B cell (primary cell): ENCODE data around the gene IL31RA. TPM values are rescaled to one million over a fixed set of nuclear protein-coding genes. Genes with fewer than 3 reads are reported as not detected.

Source experiments
- ATAC-seq: fragments of 200-7000 bp; cut with Tn5 transposase; one replicate; pipeline ENCODE4 v1.10.0; 2021; ENCODE audit warnings: low read depth, mild to moderate bottlenecking, moderate number of reproducible peaks, moderate library complexity
- CTCF ChIA-PET: fragments of 350-600 bp; sonication (Branson Sonifier 250); formaldehyde crosslinking; loops from one replicate; lab custom pipeline; 2021; ENCODE audit warnings: antibody characterized with exemption, inconsistent platforms; lab: Charles Lee
- POLR2A ChIA-PET: fragments of 350-600 bp; sonication (Branson Sonifier 250); formaldehyde crosslinking; loops from one replicate; lab custom pipeline; 2021; ENCODE audit warnings: antibody characterized with exemption; lab: Charles Lee
- DNase-seq: peaks from one replicate; pipeline ENCODE4 v3.0.0; 2013
- H2AFZ ChIP-seq: 2 replicates; pipeline ENCODE4 v1.6.1; 2012; ENCODE audit warnings: mild to moderate bottlenecking, low read depth, low read length; ENCODE audit not compliant: insufficient read depth, poor library complexity, severe bottlenecking
- H3K27ac ChIP-seq, 2 donors: 1 replicate in 1 of 2; 2 replicates in 1 of 2; pipeline ENCODE4 v1.5.1; 2012 to 2013; ENCODE audit warnings: low read length in 2 of 2, mild to moderate bottlenecking in 2 of 2, moderate library complexity in 1 of 2
- H3K27me3 ChIP-seq, 4 experiments: fragments of 200-600 bp in 1 of 4; sonication (generic) in 1 of 4; replicated peaks in 1 of 4; 1 replicate in 2 of 4; 2 replicates in 2 of 4; pipeline versions ENCODE4 v1.6.1 to v1.7.0; 2013 to 2016; ENCODE audit warnings: low read length in 3 of 4, mild to moderate bottlenecking in 2 of 4, mixed read lengths in 1 of 4, moderate library complexity in 1 of 4; ENCODE audit not compliant: insufficient read depth in 4 of 4, control insufficient read depth in 3 of 4; ENCODE audit errors: control extremely low read depth in 1 of 4
- H3K36me3 ChIP-seq, 2 experiments: replicated peaks in 1 of 2; 1 replicate in 1 of 2; 2 replicates in 1 of 2; pipeline versions ENCODE4 v1.6.1 to v1.7.1; 2013; ENCODE audit warnings: low read length in 1 of 2; ENCODE audit not compliant: insufficient read depth in 2 of 2, control insufficient read depth in 1 of 2; ENCODE audit errors: control extremely low read depth in 1 of 2, extremely low read depth in 1 of 2
- H3K4me1 ChIP-seq, 2 donors: fragments of 200-600 bp in 1 of 2; sonication (generic) in 1 of 2; 1 replicate in 1 of 2; 2 replicates in 1 of 2; pipeline versions ENCODE4 v1.5.1 to v1.6.1; 2013 to 2017; ENCODE audit warnings: low read length in 2 of 2; ENCODE audit not compliant: control insufficient read depth in 2 of 2, insufficient read depth in 2 of 2
- H3K4me2 ChIP-seq: replicated peaks from 2 replicates; pipeline ENCODE3; 2012; ENCODE audit warnings: mild to moderate bottlenecking, low read depth, low read length; ENCODE audit not compliant: poor library complexity, severe bottlenecking
- H3K4me3 ChIP-seq, 5 experiments: fragments of 200-600 bp in 1 of 5; sonication (generic) in 1 of 5; 1 replicate in 3 of 5; 2 replicates in 2 of 5; pipeline versions ENCODE4 v1.5.1 to v1.7.0; 2011 to 2016; ENCODE audit warnings: low read length in 4 of 5, mild to moderate bottlenecking in 4 of 5, low read depth in 2 of 5, control low read depth in 1 of 5, moderate library complexity in 1 of 5; ENCODE audit not compliant: insufficient read depth in 1 of 5; ENCODE audit errors: control extremely low read depth in 1 of 5, extremely low read depth in 1 of 5
- H3K79me2 ChIP-seq: fragments of 200-600 bp; sonication (generic); one replicate; pipeline ENCODE4 v1.6.0; 2016; ENCODE audit warnings: low read length; ENCODE audit not compliant: control insufficient read depth, insufficient read depth
- H3K9ac ChIP-seq: fragments of 200-600 bp; sonication (generic); 2 replicates; pipeline ENCODE4 v1.6.1; 2017; ENCODE audit warnings: mild to moderate bottlenecking, low read length, moderate library complexity
- H3K9me3 ChIP-seq, 3 donors: one replicate each; pipeline versions ENCODE4 v1.6.1 to v1.7.1; 2013; ENCODE audit warnings: low read length in 2 of 3; ENCODE audit not compliant: control insufficient read depth in 2 of 3, insufficient read depth in 1 of 3; ENCODE audit errors: control extremely low read depth in 1 of 3
- H4K20me1 ChIP-seq: 2 replicates; pipeline ENCODE4 v1.6.0; 2012; ENCODE audit warnings: mild to moderate bottlenecking, low read length; ENCODE audit not compliant: insufficient read depth, control insufficient read depth, poor library complexity, severe bottlenecking
- H3K27ac Mint-ChIP-seq: one replicate; pipeline ENCODE4 v1.8.0; 2021; ENCODE audit warnings: mixed read lengths
- H3K27me3 Mint-ChIP-seq: one replicate; pipeline ENCODE4 v1.8.0; 2021; ENCODE audit warnings: mixed read lengths
- H3K4me1 Mint-ChIP-seq: one replicate; pipeline ENCODE4 v1.8.0; 2021; ENCODE audit warnings: mixed read lengths
- H3K4me3 Mint-ChIP-seq: one replicate; pipeline ENCODE4 v1.8.0; 2021; ENCODE audit warnings: mixed read lengths
- H3K9me3 Mint-ChIP-seq: one replicate; pipeline ENCODE4 v1.8.0; 2022; ENCODE audit warnings: mixed read lengths; ENCODE audit not compliant: insufficient read depth
- EZH2 ChIP-seq: IDR thresholded peaks from 2 replicates; pipeline ENCODE4 v1.6.1; 2012; ENCODE audit warnings: borderline replicate concordance, low read depth, mild to moderate bottlenecking, moderate library complexity, low read length; ENCODE audit not compliant: insufficient read depth, poor library complexity, severe bottlenecking
- WGBS: methylation state at CpG from one replicate; pipeline ENCODE4 v1.1.5; 2013; ENCODE audit warnings: missing lambda C conversion rate; ENCODE audit not compliant: insufficient coverage; 5-methylcytosine and 5-hydroxymethylcytosine counted together
- intact Hi-C: fragments of 100-400 bp; cut with micrococcal nuclease; formaldehyde crosslinking; loops from one replicate; pipeline ENCODE4 v1.10.0; 2022
- polyA plus RNA-seq: library from polyadenylated mRNA; depleted of rRNA; stranded (reverse); fragments of >200 nt; gene quantifications from 2 replicates; pipeline ENCODE4 v1.2.3, GENCODE V29; 2012
- total RNA-seq, 2 donors: library from RNA; stranded (reverse); fragments of 120-200 nt in 1 of 2; gene quantifications; 1 replicate in 1 of 2; 2 replicates in 1 of 2; pipeline versions ENCODE4 v1.2.3 to v1.2.4, GENCODE V29; 2013 to 2022
- TF ChIP-seq, protein P1 (sequence below): fragments of 200-600 bp; IDR thresholded peaks from one replicate; pipeline ENCODE4 v1.8.0; 2022; ENCODE audit warnings: antibody characterized with exemption, mild to moderate bottlenecking

The IL31RA gene
- total and polyA plus RNA-seq, 2 donors (not counting 1 experiment from before 2014, with no cell fraction given) = not detected

- Histone ChIP-seq H2AFZ (no peak overlapping the region), H3K27ac (no peak overlapping the region), H3K9ac (no peak overlapping the region), H3K4me3 (no peak overlapping the region), H3K79me2 (no peaks in the 10 kb centered on the region), H3K27me3 (peaks cover 0 to 37% (median 31%) of the 10 kb centered on the region in 4 experiments), H3K4me2 (no peak overlapping the region), H3K36me3 (no peaks in the 10 kb centered on the region), H3K9me3 (no peaks in the 10 kb centered on the region), H4K20me1 (no peaks in the 10 kb centered on the region), H3K4me1 (peaks cover 0 to 7% of the 10 kb centered on the region in 2 donors)
- no peak for TF ChIP-seq EZH2
- TF ChIP-seq, protein P1, sequence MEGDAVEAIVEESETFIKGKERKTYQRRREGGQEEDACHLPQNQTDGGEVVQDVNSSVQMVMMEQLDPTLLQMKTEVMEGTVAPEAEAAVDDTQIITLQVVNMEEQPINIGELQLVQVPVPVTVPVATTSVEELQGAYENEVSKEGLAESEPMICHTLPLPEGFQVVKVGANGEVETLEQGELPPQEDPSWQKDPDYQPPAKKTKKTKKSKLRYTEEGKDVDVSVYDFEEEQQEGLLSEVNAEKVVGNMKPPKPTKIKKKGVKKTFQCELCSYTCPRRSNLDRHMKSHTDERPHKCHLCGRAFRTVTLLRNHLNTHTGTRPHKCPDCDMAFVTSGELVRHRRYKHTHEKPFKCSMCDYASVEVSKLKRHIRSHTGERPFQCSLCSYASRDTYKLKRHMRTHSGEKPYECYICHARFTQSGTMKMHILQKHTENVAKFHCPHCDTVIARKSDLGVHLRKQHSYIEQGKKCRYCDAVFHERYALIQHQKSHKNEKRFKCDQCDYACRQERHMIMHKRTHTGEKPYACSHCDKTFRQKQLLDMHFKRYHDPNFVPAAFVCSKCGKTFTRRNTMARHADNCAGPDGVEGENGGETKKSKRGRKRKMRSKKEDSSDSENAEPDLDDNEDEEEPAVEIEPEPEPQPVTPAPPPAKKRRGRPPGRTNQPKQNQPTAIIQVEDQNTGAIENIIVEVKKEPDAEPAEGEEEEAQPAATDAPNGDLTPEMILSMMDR = no peak
- H3K9me3 Mint-ChIP-seq = no peaks in the 10 kb centered on the region
- DNase-seq = no peak
- peaks cover 57% of the 10 kb centered on the region for H3K27me3 Mint-ChIP-seq
- intact Hi-C loops = no loop called here
- WGBS = 85% methylated on average over 3 of the region's 6 CpGs
- no peak overlapping the region for H3K4me3 Mint-ChIP-seq
- ChIA-PET POLR2A (no interaction called here), CTCF (no interaction called here)
- no peak overlapping the region for H3K27ac Mint-ChIP-seq
- H3K4me1 Mint-ChIP-seq = peaks cover 3% of the 10 kb centered on the region
- ATAC-seq = no peak
Measured at GRCh38 chr5:55820488-55820887, 30.7 kb upstream of the IL31RA start.

GRCh38 chr5:55821731-55822512, 29.2 kb upstream of the IL31RA start:
- H3K4me3 Mint-ChIP-seq = no peak overlapping the region

More at GRCh38 chr5:55821731-55822512, 29.2 kb upstream of the IL31RA start:
- H2AFZ ChIP-seq = peak overlapping the region; percentile 30
- H3K9me3 ChIP-seq = no peaks in the 10 kb centered on the region
- intact Hi-C loops = no loop called here
- no peaks in the 10 kb centered on the region for H3K79me2 ChIP-seq
- TF ChIP-seq EZH2 = no peak
- TF ChIP-seq, protein P1 = no peak
- no peak overlapping the region for H3K9ac ChIP-seq
- WGBS = 14% methylated on average over 44 of the region's 45 CpGs
- Mint-ChIP-seq H3K4me1 (peaks cover 3% of the 10 kb centered on the region), H3K9me3 (no peaks in the 10 kb centered on the region), H3K27me3 (peaks cover 58% of the 10 kb centered on the region), H3K27ac (no peak overlapping the region)
- ChIA-PET CTCF (no interaction called here), POLR2A (no interaction called here)
- H3K4me1 ChIP-seq = peaks cover 0 to 7% of the 10 kb centered on the region in 2 donors
- H3K36me3 ChIP-seq = no peaks in the 10 kb centered on the region
- H4K20me1 ChIP-seq = no peaks in the 10 kb centered on the region
- H3K27ac ChIP-seq = no peak overlapping the region
- no peak for ATAC-seq
- H3K4me2 ChIP-seq = peak overlapping the region; percentile 29
- peaks cover 0 to 37% (median 31%) of the 10 kb centered on the region in 4 experiments for H3K27me3 ChIP-seq
- DNase-seq = no peak
- H3K4me3 ChIP-seq = no peak overlapping the region
